WTC11 (cell line): ENCODE data around the gene TMEM184A. TPM values are rescaled to one million over a fixed set of nuclear protein-coding genes. Genes with fewer than 3 reads are reported as not detected.

ENCODE experiments used
- CTCF ChIP-seq: fragments of 200-600 bp; IDR thresholded peaks from 2 replicates; pipeline ENCODE4 v1.8.0; 2022; ENCODE audit warnings: antibody characterized with exemption
- ETV6 ChIP-seq: sonication (generic); formaldehyde crosslinking; IDR thresholded peaks from 2 replicates; pipeline ENCODE4 v1.8.1; 2022; ENCODE audit warnings: mild to moderate bottlenecking, missing genetic modification reagents
- FOXP1 ChIP-seq: sonication (generic); formaldehyde crosslinking; IDR thresholded peaks from 2 replicates; pipeline ENCODE4 v1.8.0; 2022; ENCODE audit warnings: missing genetic modification reagents, mild to moderate bottlenecking, moderate library complexity, borderline replicate concordance
- GABPB1 ChIP-seq: sonication (generic); formaldehyde crosslinking; IDR thresholded peaks from 2 replicates; pipeline ENCODE4 v1.8.1; 2023; ENCODE audit warnings: mild to moderate bottlenecking, missing genetic modification reagents
- GRHL2 ChIP-seq: fragments of 250-450 bp; sonication (Bioruptor Pico); IDR thresholded peaks from 2 replicates; pipeline ENCODE4 v1.8.0; 2022; ENCODE audit warnings: mild to moderate bottlenecking, moderate library complexity; ENCODE audit not compliant: insufficient replicate concordance, severe bottlenecking
- HMGA2 ChIP-seq: fragments of 250-450 bp; sonication (Bioruptor Pico); IDR thresholded peaks from 2 replicates; pipeline ENCODE4 v1.4.0; 2021; ENCODE audit warnings: mild to moderate bottlenecking, moderate library complexity
- HMGXB4 ChIP-seq: sonication (generic); formaldehyde crosslinking; IDR thresholded peaks from 2 replicates; pipeline ENCODE4 v1.8.1; 2023; ENCODE audit warnings: mild to moderate bottlenecking, moderate library complexity, missing genetic modification reagents
- JUN ChIP-seq: sonication (generic); formaldehyde crosslinking; IDR thresholded peaks from 2 replicates; pipeline ENCODE4 v1.8.0; 2023; ENCODE audit warnings: mild to moderate bottlenecking, missing genetic modification reagents
- MLX ChIP-seq: sonication (generic); formaldehyde crosslinking; IDR thresholded peaks from 2 replicates; pipeline ENCODE4 v1.8.1; 2023; ENCODE audit warnings: mild to moderate bottlenecking, missing genetic modification reagents, moderate library complexity
- MXD4 ChIP-seq: fragments of 250-450 bp; sonication (Bioruptor Pico); IDR thresholded peaks from 2 replicates; pipeline ENCODE4 v1.8.0; 2021; ENCODE audit warnings: mild to moderate bottlenecking, moderate library complexity, borderline replicate concordance
- ZNF416 ChIP-seq: fragments of 250-450 bp; sonication (Bioruptor Pico); IDR thresholded peaks from 2 replicates; pipeline ENCODE4 v1.9.0; 2021; ENCODE audit warnings: mild to moderate bottlenecking, inconsistent platforms
- total RNA-seq: library from RNA; stranded (reverse); gene quantifications from 3 replicates; pipeline ENCODE4 v1.2.3, GENCODE V29; 2021
- TF ChIP-seq, protein P1 (sequence below): fragments of 250-450 bp; sonication (Bioruptor Pico); conservative IDR thresholded peaks from 2 replicates; pipeline ENCODE4 v1.9.0; 2021; ENCODE audit warnings: mild to moderate bottlenecking
- TF ChIP-seq, protein P2 (sequence below): sonication (generic); formaldehyde crosslinking; IDR thresholded peaks from 2 replicates; pipeline ENCODE4 v1.8.0; 2023; ENCODE audit warnings: missing genetic modification reagents, mild to moderate bottlenecking, borderline replicate concordance
- TF ChIP-seq, protein P3 (sequence below): fragments of 250-450 bp; sonication (Bioruptor Pico); IDR thresholded peaks from 2 replicates; pipeline ENCODE4 v1.8.0; 2021; ENCODE audit warnings: mild to moderate bottlenecking
- TF ChIP-seq, protein P4 (sequence below): sonication (generic); formaldehyde crosslinking; conservative IDR thresholded peaks from 2 replicates; pipeline ENCODE4 v1.8.1; 2023; ENCODE audit warnings: mild to moderate bottlenecking, low read depth, missing genetic modification reagents, moderate library complexity

Gene TMEM184A
- total RNA-seq, 1 experiment from 2014 or later, result 1.4 TPM

DNA sequence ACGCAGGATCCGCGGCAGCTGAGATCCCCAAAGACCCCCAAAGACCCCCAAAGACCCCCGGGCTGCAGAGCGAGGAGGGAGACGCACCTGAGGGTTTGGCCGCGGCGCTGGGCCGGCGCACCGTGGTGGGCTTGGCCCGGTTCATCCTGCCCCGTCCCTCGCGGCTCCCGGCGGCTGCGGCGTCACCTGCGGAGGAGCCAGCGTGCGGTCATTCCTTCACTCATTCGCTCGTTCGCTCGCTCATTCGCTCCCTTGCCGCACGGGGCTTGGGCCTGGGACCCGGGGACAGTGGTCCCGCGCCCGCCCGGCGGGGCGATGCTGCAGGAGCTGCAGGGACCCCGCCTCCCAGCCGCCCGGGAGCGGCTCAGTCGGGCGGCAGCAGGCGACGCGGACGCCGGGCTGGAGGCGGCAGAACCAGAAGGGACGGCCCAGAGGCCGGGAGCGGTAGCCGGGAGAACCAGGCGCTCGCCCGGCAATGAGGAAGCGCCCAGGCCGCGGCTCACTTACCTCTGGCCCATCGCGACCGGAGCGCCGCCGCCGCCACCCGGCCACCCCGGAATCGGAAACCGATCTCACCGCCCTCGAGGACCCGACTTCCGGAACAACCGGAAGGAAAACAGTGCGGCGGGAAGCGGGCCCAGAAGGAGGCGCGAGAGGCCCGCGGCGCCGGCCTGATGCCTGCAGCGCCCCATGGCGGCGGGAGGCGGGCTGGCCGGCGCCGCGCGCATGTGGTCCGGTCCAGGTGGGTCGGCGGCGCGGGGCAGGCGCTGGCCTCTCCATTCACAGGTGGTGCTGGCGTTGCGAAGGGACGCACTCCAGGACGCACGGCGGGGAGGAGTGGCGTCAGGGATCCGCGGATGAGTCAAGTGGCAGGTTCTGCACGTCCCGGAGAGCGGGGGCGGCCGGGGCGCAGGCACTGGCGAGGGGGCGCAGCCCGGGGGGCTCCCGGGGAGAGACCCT is 51.9 kb downstream of the TMEM184A start, which contains the start of gene INTS1 (continued):
- TF ChIP-seq, protein P1, sequence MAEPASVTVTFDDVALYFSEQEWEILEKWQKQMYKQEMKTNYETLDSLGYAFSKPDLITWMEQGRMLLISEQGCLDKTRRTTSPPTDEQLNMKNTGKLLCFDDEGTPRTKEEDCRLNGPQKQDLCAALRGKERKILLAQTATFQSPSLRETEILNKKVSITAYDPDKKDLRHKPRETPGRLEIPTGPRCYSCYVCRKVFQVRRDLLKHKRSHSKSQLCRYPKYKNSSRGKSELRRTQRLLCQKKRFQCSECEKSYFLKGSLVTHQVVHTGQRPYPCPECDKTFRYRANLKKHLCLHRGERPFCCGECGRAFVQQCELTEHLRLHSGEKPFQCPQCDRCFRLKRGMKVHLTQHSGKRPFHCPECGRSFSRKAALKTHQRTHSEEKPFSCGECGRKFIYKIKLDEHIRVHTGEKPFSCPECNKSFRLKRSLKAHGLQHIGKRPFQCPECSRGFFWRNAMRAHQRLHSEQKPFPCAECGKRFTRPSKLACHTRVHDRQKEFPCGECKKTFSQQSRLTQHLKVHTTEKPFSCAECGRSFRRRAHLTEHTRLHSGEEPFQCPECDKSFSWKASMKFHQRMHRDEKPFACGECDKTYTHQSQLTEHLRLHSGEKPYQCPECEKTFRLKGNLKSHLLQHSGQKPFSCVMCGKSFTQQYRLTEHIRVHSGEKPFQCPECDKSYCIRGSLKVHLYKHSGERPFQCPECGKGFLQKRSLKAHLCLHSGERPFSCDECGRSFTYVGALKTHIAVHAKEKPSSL (CRISPR knock-in tag), result no peak
- TF ChIP-seq FOXP1 (CRISPR knock-in tag), result peak; percentile 42; the same call in 1 of the 2 replicates
- TF ChIP-seq HMGXB4 (CRISPR knock-in tag), result peak; percentile 69
- no peak for TF ChIP-seq GRHL2 (CRISPR knock-in tag)
- TF ChIP-seq JUN (CRISPR knock-in tag), result no peak
- TF ChIP-seq, protein P2, sequence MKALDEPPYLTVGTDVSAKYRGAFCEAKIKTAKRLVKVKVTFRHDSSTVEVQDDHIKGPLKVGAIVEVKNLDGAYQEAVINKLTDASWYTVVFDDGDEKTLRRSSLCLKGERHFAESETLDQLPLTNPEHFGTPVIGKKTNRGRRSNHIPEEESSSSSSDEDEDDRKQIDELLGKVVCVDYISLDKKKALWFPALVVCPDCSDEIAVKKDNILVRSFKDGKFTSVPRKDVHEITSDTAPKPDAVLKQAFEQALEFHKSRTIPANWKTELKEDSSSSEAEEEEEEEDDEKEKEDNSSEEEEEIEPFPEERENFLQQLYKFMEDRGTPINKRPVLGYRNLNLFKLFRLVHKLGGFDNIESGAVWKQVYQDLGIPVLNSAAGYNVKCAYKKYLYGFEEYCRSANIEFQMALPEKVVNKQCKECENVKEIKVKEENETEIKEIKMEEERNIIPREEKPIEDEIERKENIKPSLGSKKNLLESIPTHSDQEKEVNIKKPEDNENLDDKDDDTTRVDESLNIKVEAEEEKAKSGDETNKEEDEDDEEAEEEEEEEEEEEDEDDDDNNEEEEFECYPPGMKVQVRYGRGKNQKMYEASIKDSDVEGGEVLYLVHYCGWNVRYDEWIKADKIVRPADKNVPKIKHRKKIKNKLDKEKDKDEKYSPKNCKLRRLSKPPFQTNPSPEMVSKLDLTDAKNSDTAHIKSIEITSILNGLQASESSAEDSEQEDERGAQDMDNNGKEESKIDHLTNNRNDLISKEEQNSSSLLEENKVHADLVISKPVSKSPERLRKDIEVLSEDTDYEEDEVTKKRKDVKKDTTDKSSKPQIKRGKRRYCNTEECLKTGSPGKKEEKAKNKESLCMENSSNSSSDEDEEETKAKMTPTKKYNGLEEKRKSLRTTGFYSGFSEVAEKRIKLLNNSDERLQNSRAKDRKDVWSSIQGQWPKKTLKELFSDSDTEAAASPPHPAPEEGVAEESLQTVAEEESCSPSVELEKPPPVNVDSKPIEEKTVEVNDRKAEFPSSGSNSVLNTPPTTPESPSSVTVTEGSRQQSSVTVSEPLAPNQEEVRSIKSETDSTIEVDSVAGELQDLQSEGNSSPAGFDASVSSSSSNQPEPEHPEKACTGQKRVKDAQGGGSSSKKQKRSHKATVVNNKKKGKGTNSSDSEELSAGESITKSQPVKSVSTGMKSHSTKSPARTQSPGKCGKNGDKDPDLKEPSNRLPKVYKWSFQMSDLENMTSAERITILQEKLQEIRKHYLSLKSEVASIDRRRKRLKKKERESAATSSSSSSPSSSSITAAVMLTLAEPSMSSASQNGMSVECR, result peak; percentile 38; the same call in 1 of the 2 replicates
- peak; percentile 64; the same call in 1 of the 2 replicates for TF ChIP-seq CTCF
- TF ChIP-seq, protein P3, sequence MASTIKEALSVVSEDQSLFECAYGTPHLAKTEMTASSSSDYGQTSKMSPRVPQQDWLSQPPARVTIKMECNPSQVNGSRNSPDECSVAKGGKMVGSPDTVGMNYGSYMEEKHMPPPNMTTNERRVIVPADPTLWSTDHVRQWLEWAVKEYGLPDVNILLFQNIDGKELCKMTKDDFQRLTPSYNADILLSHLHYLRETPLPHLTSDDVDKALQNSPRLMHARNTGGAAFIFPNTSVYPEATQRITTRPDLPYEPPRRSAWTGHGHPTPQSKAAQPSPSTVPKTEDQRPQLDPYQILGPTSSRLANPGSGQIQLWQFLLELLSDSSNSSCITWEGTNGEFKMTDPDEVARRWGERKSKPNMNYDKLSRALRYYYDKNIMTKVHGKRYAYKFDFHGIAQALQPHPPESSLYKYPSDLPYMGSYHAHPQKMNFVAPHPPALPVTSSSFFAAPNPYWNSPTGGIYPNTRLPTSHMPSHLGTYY (CRISPR knock-in tag), result no peak
- TF ChIP-seq GABPB1 (CRISPR knock-in tag), result peak; percentile 88; the same call in 1 of the 2 replicates
- TF ChIP-seq, protein P4, sequence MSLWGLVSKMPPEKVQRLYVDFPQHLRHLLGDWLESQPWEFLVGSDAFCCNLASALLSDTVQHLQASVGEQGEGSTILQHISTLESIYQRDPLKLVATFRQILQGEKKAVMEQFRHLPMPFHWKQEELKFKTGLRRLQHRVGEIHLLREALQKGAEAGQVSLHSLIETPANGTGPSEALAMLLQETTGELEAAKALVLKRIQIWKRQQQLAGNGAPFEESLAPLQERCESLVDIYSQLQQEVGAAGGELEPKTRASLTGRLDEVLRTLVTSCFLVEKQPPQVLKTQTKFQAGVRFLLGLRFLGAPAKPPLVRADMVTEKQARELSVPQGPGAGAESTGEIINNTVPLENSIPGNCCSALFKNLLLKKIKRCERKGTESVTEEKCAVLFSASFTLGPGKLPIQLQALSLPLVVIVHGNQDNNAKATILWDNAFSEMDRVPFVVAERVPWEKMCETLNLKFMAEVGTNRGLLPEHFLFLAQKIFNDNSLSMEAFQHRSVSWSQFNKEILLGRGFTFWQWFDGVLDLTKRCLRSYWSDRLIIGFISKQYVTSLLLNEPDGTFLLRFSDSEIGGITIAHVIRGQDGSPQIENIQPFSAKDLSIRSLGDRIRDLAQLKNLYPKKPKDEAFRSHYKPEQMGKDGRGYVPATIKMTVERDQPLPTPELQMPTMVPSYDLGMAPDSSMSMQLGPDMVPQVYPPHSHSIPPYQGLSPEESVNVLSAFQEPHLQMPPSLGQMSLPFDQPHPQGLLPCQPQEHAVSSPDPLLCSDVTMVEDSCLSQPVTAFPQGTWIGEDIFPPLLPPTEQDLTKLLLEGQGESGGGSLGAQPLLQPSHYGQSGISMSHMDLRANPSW (CRISPR knock-in tag), result no peak
- no peak for TF ChIP-seq HMGA2 (CRISPR knock-in tag)
- TF ChIP-seq ZNF416, result no peak
- TF ChIP-seq MLX (CRISPR knock-in tag), result no peak
- peak; percentile 37; the same call in 1 of the 2 replicates for TF ChIP-seq ETV6 (CRISPR knock-in tag)
- no peak for TF ChIP-seq MXD4 (CRISPR knock-in tag)
